PFSK-1 (cell line): ENCODE results near the gene FAM3A.

Source experiments
- FOXP2 ChIP-seq: optimal IDR thresholded peaks from 2 replicates; pipeline ENCODE3; 2011; ENCODE audit warnings: borderline replicate concordance, control low read depth, inconsistent platforms; ENCODE audit not compliant: insufficient read depth; ENCODE audit errors: extremely low read length, extremely low read depth
- POLR2AphosphoS5 ChIP-seq: IDR thresholded peaks from 2 replicates; pipeline ENCODE4 v1.6.1; 2012; ENCODE audit warnings: low read depth, mild to moderate bottlenecking, control low read depth, low read length, moderate library complexity
- SIN3A ChIP-seq: IDR thresholded peaks from 2 replicates; pipeline ENCODE4 v1.6.1; 2012; ENCODE audit warnings: mild to moderate bottlenecking, low read length, moderate library complexity, borderline replicate concordance; ENCODE audit not compliant: insufficient read depth
- TAF1 ChIP-seq: IDR thresholded peaks from 2 replicates; pipeline ENCODE4 v1.6.1; 2012; ENCODE audit warnings: low read length, control low read depth, borderline replicate concordance; ENCODE audit not compliant: insufficient read depth
- TF ChIP-seq, protein P1 (sequence below), 2 experiments: IDR thresholded peaks; 2 replicates each; pipeline versions ENCODE4 v1.6.1 to v1.8.0; 2011 to 2012; ENCODE audit warnings: low read depth in 2 of 2, low read length in 2 of 2, control low read depth in 1 of 2, inconsistent platforms in 1 of 2, mild to moderate bottlenecking in 1 of 2, moderate library complexity in 1 of 2; ENCODE audit not compliant: insufficient read depth in 1 of 2

FAM3A gene

GRCh38 chrX:154515090-154515965 is 704 bp downstream of the FAM3A start:
- TF ChIP-seq TAF1 (no peak), POLR2AphosphoS5 (no peak), SIN3A (no peak), FOXP2 (no peak)
- TF ChIP-seq, protein P1, sequence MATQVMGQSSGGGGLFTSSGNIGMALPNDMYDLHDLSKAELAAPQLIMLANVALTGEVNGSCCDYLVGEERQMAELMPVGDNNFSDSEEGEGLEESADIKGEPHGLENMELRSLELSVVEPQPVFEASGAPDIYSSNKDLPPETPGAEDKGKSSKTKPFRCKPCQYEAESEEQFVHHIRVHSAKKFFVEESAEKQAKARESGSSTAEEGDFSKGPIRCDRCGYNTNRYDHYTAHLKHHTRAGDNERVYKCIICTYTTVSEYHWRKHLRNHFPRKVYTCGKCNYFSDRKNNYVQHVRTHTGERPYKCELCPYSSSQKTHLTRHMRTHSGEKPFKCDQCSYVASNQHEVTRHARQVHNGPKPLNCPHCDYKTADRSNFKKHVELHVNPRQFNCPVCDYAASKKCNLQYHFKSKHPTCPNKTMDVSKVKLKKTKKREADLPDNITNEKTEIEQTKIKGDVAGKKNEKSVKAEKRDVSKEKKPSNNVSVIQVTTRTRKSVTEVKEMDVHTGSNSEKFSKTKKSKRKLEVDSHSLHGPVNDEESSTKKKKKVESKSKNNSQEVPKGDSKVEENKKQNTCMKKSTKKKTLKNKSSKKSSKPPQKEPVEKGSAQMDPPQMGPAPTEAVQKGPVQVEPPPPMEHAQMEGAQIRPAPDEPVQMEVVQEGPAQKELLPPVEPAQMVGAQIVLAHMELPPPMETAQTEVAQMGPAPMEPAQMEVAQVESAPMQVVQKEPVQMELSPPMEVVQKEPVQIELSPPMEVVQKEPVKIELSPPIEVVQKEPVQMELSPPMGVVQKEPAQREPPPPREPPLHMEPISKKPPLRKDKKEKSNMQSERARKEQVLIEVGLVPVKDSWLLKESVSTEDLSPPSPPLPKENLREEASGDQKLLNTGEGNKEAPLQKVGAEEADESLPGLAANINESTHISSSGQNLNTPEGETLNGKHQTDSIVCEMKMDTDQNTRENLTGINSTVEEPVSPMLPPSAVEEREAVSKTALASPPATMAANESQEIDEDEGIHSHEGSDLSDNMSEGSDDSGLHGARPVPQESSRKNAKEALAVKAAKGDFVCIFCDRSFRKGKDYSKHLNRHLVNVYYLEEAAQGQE (IDR thresholded peaks at IDR 0.05; ENCODE audit: insufficient read depth in 1 of 2, low read depth in 2 of 2, low read length in 2 of 2) = no peak

- TF ChIP-seq POLR2AphosphoS5 (no peak), SIN3A (no peak), TAF1 (no peak), FOXP2 (no peak)
- TF ChIP-seq, protein P1 (IDR thresholded peaks at IDR 0.05; ENCODE audit: insufficient read depth in 1 of 2, low read depth in 2 of 2, low read length in 2 of 2) = no peak
These were observed 2.3 kb downstream of the FAM3A start for GRCh38 chrX:154513716-154514115.

DNA sequence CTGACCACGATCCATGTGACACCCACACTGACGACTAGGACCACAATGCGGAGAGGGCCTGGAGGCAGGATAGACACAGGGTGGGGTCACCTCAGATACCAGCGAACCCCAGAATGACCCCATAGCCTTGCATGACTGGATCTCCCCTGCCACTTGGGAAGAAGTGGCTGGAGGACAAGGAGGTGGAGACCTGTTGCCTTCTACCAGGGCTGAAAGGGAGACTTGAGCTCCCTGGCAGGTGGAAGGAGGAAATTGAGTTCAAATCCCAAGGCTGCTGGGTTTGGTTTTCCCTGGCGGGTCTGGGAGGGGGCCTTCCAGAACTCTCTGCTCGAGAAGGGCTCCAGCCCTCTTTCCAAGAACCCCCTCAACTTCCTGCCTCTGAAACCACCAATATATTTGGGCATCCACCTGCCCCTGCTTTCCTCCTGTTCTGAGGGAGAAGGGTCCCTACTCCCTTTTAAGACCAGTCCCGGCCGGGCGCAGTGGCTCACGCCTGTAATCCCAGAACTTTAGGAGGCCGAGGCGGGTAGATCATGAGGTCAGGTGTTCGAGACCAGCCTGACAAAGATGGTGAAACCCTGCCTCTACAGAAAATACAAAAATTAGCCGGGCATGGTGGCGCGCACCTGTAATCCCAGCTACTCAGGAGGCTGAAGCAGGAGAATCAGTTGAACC is 3.0 kb downstream of the FAM3A start:
- TF ChIP-seq TAF1 (no peak), FOXP2 (no peak), SIN3A (no peak)

GRCh38 chrX:154511761-154512160 is 4.3 kb downstream of the FAM3A start:
- TF ChIP-seq FOXP2 (no peak), POLR2AphosphoS5 (no peak), SIN3A (no peak), TAF1 (no peak)
- TF ChIP-seq, protein P1 (IDR thresholded peaks at IDR 0.05; ENCODE audit: insufficient read depth in 1 of 2, low read depth in 2 of 2, low read length in 2 of 2) = no peak

- no peak for TF ChIP-seq FOXP2
- no peak for TF ChIP-seq TAF1
- no peak for TF ChIP-seq POLR2AphosphoS5
- no peak for TF ChIP-seq SIN3A
- TF ChIP-seq, protein P1 (IDR thresholded peaks at IDR 0.05; ENCODE audit: insufficient read depth in 1 of 2, low read depth in 2 of 2, low read length in 2 of 2) = no peak
These were observed 6.6 kb downstream of the FAM3A start for GRCh38 chrX:154509455-154509854.
